Breast epithelium (tissue), 3 donors: ENCODE measurements around the gene EVC.

Experiments used
- CTCF ChIP-seq, 3 donors: fragments of 450-650 bp; IDR thresholded peaks; one replicate each; pipeline ENCODE4 v1.5.1; 2016 to 2017; ENCODE audit warnings: antibody characterized with exemption in 3 of 3, mild to moderate bottlenecking in 3 of 3, moderate library complexity in 3 of 3
- POLR2A ChIP-seq: fragments of 450-650 bp; IDR thresholded peaks from one replicate; pipeline ENCODE4 v1.6.1; 2016; ENCODE audit warnings: antibody characterized with exemption, mild to moderate bottlenecking, moderate library complexity
- POLR2AphosphoS5 ChIP-seq, 3 donors: sonication (generic); formaldehyde crosslinking; IDR thresholded peaks; one replicate each; pipeline ENCODE4 v1.6.1; 2017; ENCODE audit warnings: antibody characterized with exemption in 3 of 3

GRCh38 chr4:5781691-5782090 lies 70.7 kb downstream of the EVC start:
- TF ChIP-seq CTCF (IDR thresholded peaks at IDR 0.05) (no peak), POLR2AphosphoS5 (IDR thresholded peaks at IDR 0.05) (no peak), POLR2A (no peak)
